AG04449 (cell line): ENCODE measurements around the gene PTPRG.

Source experiments
- CTCF ChIA-PET: fragments of 350-600 bp; formaldehyde crosslinking; extraction: SDS; loops from one replicate; lab custom pipeline; 2021; ENCODE audit warnings: antibody characterized with exemption; lab: Yijun Ruan, JAX
- POLR2A ChIA-PET: fragments of 400-600, 350-600 bp; formaldehyde crosslinking; extraction: SDS; loops from one replicate; lab custom pipeline; 2020; ENCODE audit warnings: antibody characterized with exemption, inconsistent platforms; lab: Yijun Ruan, JAX
- DNase-seq: peaks from one replicate; pipeline ENCODE4 v3.0.0-alpha.2; 2010; ENCODE audit warnings: low read depth, low spot score
- H3K4me3 ChIP-seq: 2 replicates; pipeline ENCODE4 v1.5.1; 2011; ENCODE audit warnings: low read depth, mild to moderate bottlenecking, control low read depth, low read length
- TF ChIP-seq, protein P1 (sequence below): IDR thresholded peaks from one replicate; pipeline ENCODE4 v1.5.1; 2011; ENCODE audit warnings: mild to moderate bottlenecking, moderate library complexity, low read length, control low read depth, inconsistent platforms; ENCODE audit not compliant: insufficient read depth; ENCODE audit errors: missing control alignments

The PTPRG gene

DNA sequence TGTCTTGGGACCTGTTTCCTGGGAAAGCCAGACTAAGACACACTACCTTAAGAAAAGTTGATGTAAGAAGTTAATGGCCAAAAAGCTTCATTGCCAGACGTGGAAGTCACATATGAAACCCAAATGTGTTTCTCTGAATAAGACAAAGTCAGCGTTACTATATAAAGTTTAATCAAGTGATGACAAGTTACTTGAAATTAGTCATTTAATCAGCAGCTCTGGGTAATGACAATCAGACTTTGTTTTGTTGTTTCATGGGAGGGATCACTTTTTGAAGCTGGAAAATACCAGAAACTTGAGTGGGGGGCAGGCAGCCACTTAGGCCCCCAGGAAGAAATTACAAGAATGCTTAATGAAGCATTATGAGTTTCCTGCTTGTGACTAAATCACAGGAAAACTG, 218.6 kb downstream of the PTPRG start:
- CTCF ChIA-PET = interaction anchor here (1.4 kb wide), 1 partner anchor 17 kb away, joined by 3 read pairs; no protein-coding TSS in a partner anchor
- H3K4me3 ChIP-seq = no peak overlapping the region
- TF ChIP-seq, protein P1, sequence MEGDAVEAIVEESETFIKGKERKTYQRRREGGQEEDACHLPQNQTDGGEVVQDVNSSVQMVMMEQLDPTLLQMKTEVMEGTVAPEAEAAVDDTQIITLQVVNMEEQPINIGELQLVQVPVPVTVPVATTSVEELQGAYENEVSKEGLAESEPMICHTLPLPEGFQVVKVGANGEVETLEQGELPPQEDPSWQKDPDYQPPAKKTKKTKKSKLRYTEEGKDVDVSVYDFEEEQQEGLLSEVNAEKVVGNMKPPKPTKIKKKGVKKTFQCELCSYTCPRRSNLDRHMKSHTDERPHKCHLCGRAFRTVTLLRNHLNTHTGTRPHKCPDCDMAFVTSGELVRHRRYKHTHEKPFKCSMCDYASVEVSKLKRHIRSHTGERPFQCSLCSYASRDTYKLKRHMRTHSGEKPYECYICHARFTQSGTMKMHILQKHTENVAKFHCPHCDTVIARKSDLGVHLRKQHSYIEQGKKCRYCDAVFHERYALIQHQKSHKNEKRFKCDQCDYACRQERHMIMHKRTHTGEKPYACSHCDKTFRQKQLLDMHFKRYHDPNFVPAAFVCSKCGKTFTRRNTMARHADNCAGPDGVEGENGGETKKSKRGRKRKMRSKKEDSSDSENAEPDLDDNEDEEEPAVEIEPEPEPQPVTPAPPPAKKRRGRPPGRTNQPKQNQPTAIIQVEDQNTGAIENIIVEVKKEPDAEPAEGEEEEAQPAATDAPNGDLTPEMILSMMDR = no peak
- no peak for DNase-seq
- POLR2A ChIA-PET = no interaction called here

DNA sequence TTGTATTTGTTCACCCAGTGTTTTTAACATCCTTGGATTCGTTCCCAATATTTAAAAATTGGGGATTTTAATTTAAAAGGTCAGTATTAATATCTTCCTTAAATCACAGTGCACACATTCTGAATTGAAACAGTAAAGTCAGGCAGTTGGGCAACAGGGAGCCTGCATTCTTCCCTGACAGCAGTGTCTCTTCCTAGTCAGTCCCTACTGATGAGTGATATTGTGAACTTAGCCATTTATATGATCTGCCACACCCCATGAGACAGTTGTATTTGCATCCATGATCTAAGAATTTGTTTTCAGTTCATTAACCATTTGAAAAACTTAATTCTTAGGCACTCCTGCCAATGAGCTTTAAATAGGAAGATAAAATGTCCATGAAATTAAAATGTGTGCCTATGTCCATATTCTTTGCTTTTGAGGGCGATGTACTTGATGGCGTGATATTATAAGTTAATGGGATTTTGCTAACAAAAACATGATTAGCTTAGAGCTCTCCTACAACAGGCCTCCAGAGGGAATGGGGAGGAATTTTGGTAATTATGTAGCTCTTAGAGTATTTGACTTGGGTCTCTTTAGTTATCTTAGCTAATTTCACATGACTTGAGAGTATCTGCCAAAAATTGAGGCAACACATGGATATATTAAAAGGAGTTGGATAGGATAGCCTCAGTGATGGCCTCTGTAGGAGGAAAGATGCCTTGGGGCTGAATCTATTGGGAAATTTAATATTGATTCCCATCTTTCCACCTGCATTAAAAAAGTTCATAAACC, 219.3 kb downstream of the PTPRG start:
- POLR2A ChIA-PET = no interaction called here
- CTCF ChIA-PET = interaction anchor here (1.4 kb wide), 1 partner anchor 16 kb away, joined by 3 read pairs; no protein-coding TSS in a partner anchor
- no peak for DNase-seq
- TF ChIP-seq, protein P1 = no peak
- no peak overlapping the region for H3K4me3 ChIP-seq

DNA sequence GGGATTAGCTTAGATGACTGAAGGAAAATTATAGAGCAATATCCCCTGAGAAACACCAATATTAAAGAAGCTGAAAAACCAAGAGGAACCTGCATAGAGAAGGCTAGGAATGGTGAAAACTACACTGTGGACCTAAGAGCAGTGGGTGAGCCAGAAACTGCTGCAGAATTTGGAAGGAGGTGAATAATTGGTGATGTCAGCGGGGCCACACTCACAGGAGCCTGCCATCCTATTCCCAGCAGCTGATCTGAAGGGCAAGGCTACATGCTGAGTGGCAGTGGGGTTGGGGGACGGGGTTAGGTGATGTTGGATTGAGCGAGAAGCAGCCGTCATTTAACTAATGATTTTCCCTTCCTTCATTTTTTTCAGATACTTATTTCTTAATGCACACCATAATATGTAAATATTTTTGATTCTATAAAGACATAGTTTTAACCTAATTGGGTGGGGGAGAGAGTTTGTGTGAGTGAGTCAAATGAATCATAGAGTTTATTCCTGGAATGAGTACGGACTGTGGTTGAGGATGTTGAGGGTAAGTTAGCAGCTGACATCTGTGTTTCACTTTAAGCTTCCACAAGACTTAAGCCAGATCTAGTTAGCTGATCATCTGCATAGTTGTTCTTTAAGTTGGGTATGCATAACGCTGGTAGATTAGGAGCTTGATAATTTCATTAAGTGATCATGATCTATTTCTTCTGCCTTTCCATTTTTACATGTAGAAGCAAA, 222.8 kb downstream of the PTPRG start:
- ChIA-PET POLR2A (interaction anchor here (0.7 kb wide), 1 partner anchor 154 kb away, joined by 3 read pairs; no protein-coding TSS in a partner anchor), CTCF (interaction anchor here (1.0 to 1.2 kb wide), 3 partner anchors 9 to 404 kb away, joined by 3 to 5 read pairs (median 3); no protein-coding TSS in a partner anchor)
- TF ChIP-seq, protein P1 = no peak
- DNase-seq = peak; percentile 42
- no peak overlapping the region for H3K4me3 ChIP-seq

DNA sequence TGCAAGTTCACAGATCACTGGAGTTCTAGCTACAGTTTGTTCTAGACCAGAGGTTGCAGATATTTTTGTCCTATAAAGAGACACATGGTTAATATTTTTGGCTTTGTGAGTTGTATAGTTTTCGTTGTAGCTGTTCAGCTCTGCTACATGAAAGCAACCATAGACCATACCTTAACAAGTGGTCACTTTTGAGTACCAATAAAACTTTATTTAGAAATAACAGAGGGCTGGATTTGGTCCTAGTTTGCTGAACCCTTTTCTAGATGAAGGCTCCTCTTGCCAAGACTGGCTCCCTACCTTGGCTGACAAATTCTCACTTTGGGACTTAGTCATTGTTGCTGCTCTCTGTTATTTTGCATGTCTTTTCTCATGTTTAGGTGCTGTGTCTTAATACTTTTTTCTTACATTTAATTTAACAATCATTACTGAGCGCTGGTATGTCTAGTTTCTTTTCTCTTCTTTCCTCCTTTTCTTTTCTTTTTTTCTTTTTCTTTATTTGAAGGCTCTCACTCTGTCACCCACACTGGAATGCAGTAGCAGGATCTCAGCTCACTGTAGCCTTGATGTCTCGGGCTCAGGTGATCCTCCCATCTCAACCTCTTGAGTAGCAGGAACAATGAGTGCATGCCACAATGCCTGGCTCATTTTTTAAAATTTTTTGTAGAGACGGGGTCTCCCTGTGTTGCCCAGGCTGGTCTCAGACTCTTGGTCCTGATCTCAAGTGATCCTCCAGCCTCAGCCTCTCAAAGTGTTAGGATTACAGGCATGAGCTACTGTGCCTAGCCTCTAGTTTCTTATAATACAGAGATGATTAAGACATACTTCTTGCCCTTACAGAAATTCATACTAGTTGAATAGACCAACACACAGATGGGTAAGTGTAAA, 227.5 kb downstream of the PTPRG start:
- DNase-seq = no peak
- ChIA-PET POLR2A (no interaction called here), CTCF (no interaction called here)
- TF ChIP-seq, protein P1 = no peak
- H3K4me3 ChIP-seq = no peak overlapping the region

DNA sequence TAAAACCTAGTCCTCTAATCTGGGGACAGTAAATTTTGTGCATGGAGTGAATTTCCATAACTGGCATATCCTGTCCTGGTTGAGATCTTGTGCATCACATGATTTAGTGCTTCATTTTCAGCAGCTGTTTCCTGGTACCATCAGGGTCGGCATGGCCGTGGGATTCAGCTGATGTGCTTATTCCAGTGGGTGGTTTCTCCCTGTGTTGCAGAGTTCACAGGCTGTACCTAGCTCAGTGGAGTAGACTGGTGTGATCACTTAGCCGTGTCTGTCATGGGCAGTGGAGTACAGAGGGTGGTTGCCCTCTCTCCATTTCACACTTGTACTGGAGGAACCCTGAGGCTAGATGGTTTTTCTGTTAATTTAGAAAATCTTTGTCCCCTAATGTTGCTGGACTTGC, 228.5 kb downstream of the PTPRG start:
- no peak overlapping the region for H3K4me3 ChIP-seq
- no peak for DNase-seq
- CTCF ChIA-PET = no interaction called here
- TF ChIP-seq, protein P1 = no peak
- POLR2A ChIA-PET = no interaction called here
